H9 (cell line): ENCODE results near the gene MAPK8IP3. TPM values are rescaled to one million over a fixed set of nuclear protein-coding genes. Genes with fewer than 3 reads are reported as not detected.

Experiments
- DNase-seq: peaks from one replicate; pipeline ENCODE4 v3.0.0-alpha.2; 2017
- H2AFZ ChIP-seq: one replicate; pipeline ENCODE4 v1.6.1; 2013; ENCODE audit warnings: mild to moderate bottlenecking, low read length, control low read depth, moderate library complexity
- H2AK5ac ChIP-seq: 2 replicates; pipeline ENCODE4 v1.6.1; 2013; ENCODE audit warnings: low read length, control low read depth, mixed read lengths; ENCODE audit not compliant: insufficient read length
- H2BK120ac ChIP-seq: one replicate; pipeline ENCODE4 v1.6.1; 2013; ENCODE audit warnings: low read depth, mild to moderate bottlenecking, low read length, control low read depth, inconsistent platforms; ENCODE audit not compliant: poor library complexity, severe bottlenecking
- H2BK12ac ChIP-seq: 2 replicates; pipeline ENCODE4 v1.6.1; 2013; ENCODE audit warnings: low read length, control low read depth, mixed read lengths, low read depth; ENCODE audit not compliant: insufficient read length
- H2BK15ac ChIP-seq: 2 replicates; pipeline ENCODE4 v1.6.1; 2013; ENCODE audit warnings: low read depth, low read length, control low read depth
- H2BK20ac ChIP-seq: one replicate; pipeline ENCODE4 v1.6.1; 2013; ENCODE audit warnings: low read depth, mild to moderate bottlenecking, low read length, control low read depth, inconsistent platforms; ENCODE audit not compliant: poor library complexity, severe bottlenecking
- H2BK5ac ChIP-seq: 2 replicates; pipeline ENCODE4 v1.6.1; 2013; ENCODE audit warnings: low read length, control low read depth, mixed read lengths; ENCODE audit not compliant: insufficient read length
- H3K14ac ChIP-seq: 2 replicates; pipeline ENCODE4 v1.6.1; 2013; ENCODE audit warnings: low read length, control low read depth; ENCODE audit not compliant: insufficient read depth
- H3K18ac ChIP-seq: 2 replicates; pipeline ENCODE4 v1.6.1; 2013; ENCODE audit warnings: low read depth, mild to moderate bottlenecking, mixed read lengths, low read length, control low read depth; ENCODE audit not compliant: insufficient read length
- H3K23ac ChIP-seq: 2 replicates; pipeline ENCODE4 v1.6.1; 2013; ENCODE audit warnings: low read length, control low read depth, mixed read lengths, low read depth; ENCODE audit not compliant: insufficient read length
- H3K23me2 ChIP-seq: 2 replicates; pipeline ENCODE4 v1.6.1; 2013; ENCODE audit warnings: low read depth, mild to moderate bottlenecking, mixed read lengths, low read length, control low read depth; ENCODE audit not compliant: insufficient read length, poor library complexity, severe bottlenecking
- H3K27ac ChIP-seq: 2 replicates; pipeline ENCODE4 v1.5.1; 2013; ENCODE audit warnings: low read length, control low read depth, mixed read lengths, low read depth; ENCODE audit not compliant: insufficient read length
- H3K27me3 ChIP-seq: 2 replicates; pipeline ENCODE4 v1.6.1; 2013; ENCODE audit warnings: low read length, control low read depth, inconsistent platforms; ENCODE audit not compliant: insufficient read depth
- H3K4ac ChIP-seq: 2 replicates; pipeline ENCODE4 v1.6.1; 2013; ENCODE audit warnings: low read depth, mild to moderate bottlenecking, control low read depth, inconsistent platforms, low read length, moderate library complexity
- H3K4me1 ChIP-seq: 2 replicates; pipeline ENCODE4 v1.6.1; 2013; ENCODE audit warnings: low read length, control low read depth, inconsistent platforms; ENCODE audit not compliant: insufficient read depth
- H3K4me2 ChIP-seq: 2 replicates; pipeline ENCODE4 v1.6.1; 2013; ENCODE audit warnings: low read length, control low read depth, mixed read lengths; ENCODE audit not compliant: insufficient read length, insufficient read depth
- H3K56ac ChIP-seq: 2 replicates; pipeline ENCODE4 v1.6.1; 2013; ENCODE audit warnings: low read depth, mild to moderate bottlenecking, mixed read lengths, low read length, control low read depth; ENCODE audit not compliant: insufficient read length
- H3K79me1 ChIP-seq: 2 replicates; pipeline ENCODE4 v1.6.1; 2013; ENCODE audit warnings: low read depth, mild to moderate bottlenecking, moderate library complexity, low read length, control low read depth, inconsistent platforms; ENCODE audit not compliant: insufficient read depth, poor library complexity, severe bottlenecking
- H3K79me2 ChIP-seq: 2 replicates; pipeline ENCODE4 v1.6.1; 2013; ENCODE audit warnings: low read length, control low read depth, inconsistent platforms; ENCODE audit not compliant: insufficient read depth
- H3K9ac ChIP-seq: 2 replicates; pipeline ENCODE4 v1.6.1; 2013; ENCODE audit warnings: low read length, control low read depth, mixed read lengths; ENCODE audit not compliant: insufficient read length; ENCODE audit errors: extremely low read depth
- H3K9me3 ChIP-seq: one replicate; pipeline ENCODE4 v1.6.1; 2013; ENCODE audit warnings: low read depth, low read length, inconsistent platforms; ENCODE audit not compliant: control insufficient read depth
- H3T11ph ChIP-seq: one replicate; pipeline ENCODE4 v1.6.1; 2013; ENCODE audit warnings: mild to moderate bottlenecking, low read length, control low read depth, inconsistent platforms
- H4K20me1 ChIP-seq: one replicate; pipeline ENCODE4 v1.6.1; 2013; ENCODE audit not compliant: control insufficient read depth, insufficient read length, insufficient read depth
- H4K5ac ChIP-seq: 2 replicates; pipeline ENCODE4 v1.6.1; 2013; ENCODE audit warnings: low read depth, mild to moderate bottlenecking, mixed read lengths, low read length, control low read depth; ENCODE audit not compliant: insufficient read length
- H4K8ac ChIP-seq: replicated peaks from 2 replicates; pipeline ENCODE4 v1.6.1; 2013; ENCODE audit warnings: low read length, control low read depth, mixed read lengths, low read depth; ENCODE audit not compliant: insufficient read length
- H4K91ac ChIP-seq: 2 replicates; pipeline ENCODE4 v1.6.1; 2013; ENCODE audit warnings: low read depth, mild to moderate bottlenecking, moderate library complexity, mixed read lengths, low read length, control low read depth; ENCODE audit not compliant: insufficient read length
- H3K27ac Mint-ChIP-seq, 3 experiments: 2 replicates in 2 of 3; 3 replicates in 1 of 3; pipeline ENCODE4 v1.8.0; 2020 to 2021; ENCODE audit warnings: mixed read lengths in 3 of 3, mild to moderate bottlenecking in 1 of 3, moderate library complexity in 1 of 3
- H3K27me3 Mint-ChIP-seq: 2 replicates; pipeline ENCODE4 v1.8.0; 2021; ENCODE audit warnings: low read depth, mild to moderate bottlenecking, moderate library complexity, mixed read lengths
- H3K36me3 Mint-ChIP-seq, 3 experiments: 2 replicates in 2 of 3; 3 replicates in 1 of 3; pipeline ENCODE4 v1.8.0; 2020 to 2021; ENCODE audit warnings: low read depth in 3 of 3, mixed read lengths in 3 of 3; ENCODE audit not compliant: insufficient read depth in 1 of 3
- H3K4me1 Mint-ChIP-seq, 2 experiments: 2 replicates each; pipeline ENCODE4 v1.8.0; 2020; ENCODE audit warnings: mixed read lengths in 2 of 2
- H3K4me3 Mint-ChIP-seq, 2 experiments: 2 replicates in 1 of 2; 3 replicates in 1 of 2; pipeline ENCODE4 v1.8.0; 2020 to 2021; ENCODE audit warnings: mild to moderate bottlenecking in 2 of 2, mixed read lengths in 2 of 2, moderate library complexity in 1 of 2
- H3K9me3 Mint-ChIP-seq, 2 experiments: 2 replicates in 1 of 2; 3 replicates in 1 of 2; pipeline ENCODE4 v1.8.0; 2020; ENCODE audit warnings: mild to moderate bottlenecking in 2 of 2, mixed read lengths in 2 of 2, moderate library complexity in 1 of 2
- WGBS: extraction: QIAGEN DNeasy Blood & Tissue Kit; methylation state at CpG from one replicate; pipeline ENCODE4 v1.1.7; 2013; ENCODE audit warnings: missing lambda C conversion rate, low lambda C conversion rate, mixed read lengths; ENCODE audit not compliant: insufficient read length; ENCODE audit errors: extremely low coverage; 5-methylcytosine and 5-hydroxymethylcytosine counted together
- total RNA-seq: library from RNA; stranded (reverse); gene quantifications from 2 replicates; pipeline ENCODE4 v1.2.1, GENCODE V29; 2021
- TF ChIP-seq, protein P1 (sequence below): fragments of 200-600 bp; sonication (generic); conservative IDR thresholded peaks from 3 replicates; pipeline ENCODE4 v1.8.0; 2021; ENCODE audit warnings: antibody characterized with exemption, mild to moderate bottlenecking

The MAPK8IP3 gene
- total RNA-seq, 1 experiment from 2014 or later, result 51.3 TPM

DNA sequence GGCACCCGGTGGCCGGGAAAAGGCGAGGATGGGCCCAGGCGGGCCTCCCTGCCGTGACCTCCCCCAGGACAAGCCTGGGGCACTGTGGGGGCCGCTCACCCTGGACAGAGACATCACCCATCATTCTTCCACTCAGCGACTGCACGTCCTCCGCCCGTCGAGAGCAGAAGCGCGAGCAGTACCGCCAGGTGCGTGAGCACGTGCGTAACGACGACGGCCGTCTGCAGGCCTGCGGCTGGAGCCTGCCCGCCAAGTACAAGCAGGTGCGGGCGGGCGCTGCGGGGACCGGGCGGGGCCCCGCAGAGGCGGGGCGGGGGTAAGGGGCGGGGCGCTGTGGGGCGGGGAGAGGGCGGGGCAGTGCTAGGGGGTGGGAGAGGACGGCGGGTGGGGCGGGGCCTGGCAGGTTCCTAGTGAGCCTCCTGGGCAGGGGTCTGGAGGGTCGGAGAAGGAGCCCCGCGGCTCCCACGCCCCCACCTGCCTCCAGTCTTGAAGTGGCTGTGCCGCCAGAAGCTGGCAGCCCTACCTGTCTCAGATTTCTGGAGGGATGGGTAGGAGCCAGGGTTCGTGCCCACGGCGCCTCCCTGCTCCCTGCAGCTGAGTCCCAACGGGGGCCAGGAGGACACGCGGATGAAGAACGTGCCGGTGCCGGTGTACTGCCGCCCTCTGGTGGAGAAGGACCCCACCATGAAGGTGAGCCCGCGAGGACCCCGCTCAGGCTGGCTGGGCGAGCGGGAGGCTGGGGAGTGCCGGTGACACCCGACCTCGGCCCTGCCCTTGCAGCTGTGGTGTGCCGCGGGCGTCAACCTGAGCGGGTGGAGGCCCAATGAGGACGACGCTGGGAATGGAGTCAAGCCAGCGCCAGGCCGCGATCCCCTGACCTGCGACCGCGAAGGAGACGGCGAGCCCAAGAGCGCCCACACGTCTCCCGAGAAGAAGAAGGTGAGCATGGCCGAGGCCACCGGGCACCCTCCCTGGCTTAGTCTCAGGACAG lies 57.8 kb downstream of the MAPK8IP3 start:
- H3K56ac ChIP-seq, result no peak overlapping the region
- H4K91ac ChIP-seq, result no peak overlapping the region
- H3T11ph ChIP-seq, result no peak overlapping the region
- H3K4me1 ChIP-seq, result no peaks in the 10 kb centered on the region
- H3K23ac ChIP-seq, result no peak overlapping the region
- no peak overlapping the region for H4K8ac ChIP-seq
- no peaks in the 10 kb centered on the region for H3K79me1 ChIP-seq
- H2BK20ac ChIP-seq, result no peak overlapping the region
- no peak overlapping the region for H3K27ac ChIP-seq
- Mint-ChIP-seq H3K27me3 (no peaks in the 10 kb centered on the region), H3K27ac (no peak overlapping the region), H3K4me1 (no peaks in the 10 kb centered on the region), H3K36me3 (peaks cover 7 to 41% (median 28%) of the 10 kb centered on the region in 3 experiments; a peak in 6 of 7 replicates), H3K9me3 (no peaks in the 10 kb centered on the region), H3K4me3 (peak overlapping the region in 1 of 2 experiments; percentile 38; a peak in 2 of 5 replicates)
- no peak overlapping the region for H3K9ac ChIP-seq
- no peak overlapping the region for H2BK5ac ChIP-seq
- no peak overlapping the region for H2BK120ac ChIP-seq
- H2AFZ ChIP-seq, result no peak overlapping the region
- no peaks in the 10 kb centered on the region for H3K27me3 ChIP-seq
- H3K79me2 ChIP-seq, result no peaks in the 10 kb centered on the region
- H2BK15ac ChIP-seq, result no peak overlapping the region
- peak overlapping the region; percentile 56 for H3K4me2 ChIP-seq
- no peaks in the 10 kb centered on the region for H3K9me3 ChIP-seq
- H4K20me1 ChIP-seq, result no peaks in the 10 kb centered on the region
- no peak overlapping the region for H4K5ac ChIP-seq
- 0 out of 2 replicates have a peak overlapping the region, but pooled peaks have one; percentile 37 for H3K14ac ChIP-seq
- WGBS, result no CpG with 5 or more reads among the region's 81 CpGs
- no peak overlapping the region for H2BK12ac ChIP-seq
- no peak overlapping the region for H3K4ac ChIP-seq
- H3K18ac ChIP-seq, result no peak overlapping the region
- DNase-seq, result peak; percentile 91
- H2AK5ac ChIP-seq, result no peak overlapping the region
- TF ChIP-seq, protein P1, sequence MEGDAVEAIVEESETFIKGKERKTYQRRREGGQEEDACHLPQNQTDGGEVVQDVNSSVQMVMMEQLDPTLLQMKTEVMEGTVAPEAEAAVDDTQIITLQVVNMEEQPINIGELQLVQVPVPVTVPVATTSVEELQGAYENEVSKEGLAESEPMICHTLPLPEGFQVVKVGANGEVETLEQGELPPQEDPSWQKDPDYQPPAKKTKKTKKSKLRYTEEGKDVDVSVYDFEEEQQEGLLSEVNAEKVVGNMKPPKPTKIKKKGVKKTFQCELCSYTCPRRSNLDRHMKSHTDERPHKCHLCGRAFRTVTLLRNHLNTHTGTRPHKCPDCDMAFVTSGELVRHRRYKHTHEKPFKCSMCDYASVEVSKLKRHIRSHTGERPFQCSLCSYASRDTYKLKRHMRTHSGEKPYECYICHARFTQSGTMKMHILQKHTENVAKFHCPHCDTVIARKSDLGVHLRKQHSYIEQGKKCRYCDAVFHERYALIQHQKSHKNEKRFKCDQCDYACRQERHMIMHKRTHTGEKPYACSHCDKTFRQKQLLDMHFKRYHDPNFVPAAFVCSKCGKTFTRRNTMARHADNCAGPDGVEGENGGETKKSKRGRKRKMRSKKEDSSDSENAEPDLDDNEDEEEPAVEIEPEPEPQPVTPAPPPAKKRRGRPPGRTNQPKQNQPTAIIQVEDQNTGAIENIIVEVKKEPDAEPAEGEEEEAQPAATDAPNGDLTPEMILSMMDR, result peak; percentile 81
- H3K23me2 ChIP-seq, result peaks cover 3% of the 10 kb centered on the region
